UCSD-AML1 (cell line): ENCODE measurements around the gene HYAL2.

Experiments used
- DNase-seq: peaks from one replicate; lab custom pipeline; 2025; ENCODE audit not compliant: unreplicated experiment; lab: John Stamatoyannopoulos, UW

HYAL2 gene

GRCh38 chr3:50330330-50330729 is 7.8 kb upstream of the HYAL2 start:
- no peak for DNase-seq

- peak; percentile 96 for DNase-seq
These were observed 5.6 kb upstream of the HYAL2 start, which contains the start of gene TUSC2 for GRCh38 chr3:50327943-50328691. TUSC2 (minus strand) TSS chr3:50328223; CDS start chr3:50328099, 124 bp downstream.

- no peak for DNase-seq
These were observed 4.6 kb upstream of the HYAL2 start for GRCh38 chr3:50327129-50327528.

- no peak for DNase-seq
These were observed 3.6 kb upstream of the HYAL2 start for GRCh38 chr3:50326182-50326541.

- DNase-seq, result no peak
These were observed 3.1 kb upstream of the HYAL2 start for GRCh38 chr3:50325497-50326181.

- no peak for DNase-seq
These were observed 2.6 kb upstream of the HYAL2 start for GRCh38 chr3:50325113-50325480.

GRCh38 chr3:50324351-50325112 is 2.0 kb upstream of the HYAL2 start:
- peak; percentile 77 for DNase-seq

- peak; percentile 49 for DNase-seq
These were observed 1.2 kb upstream of the HYAL2 start for GRCh38 chr3:50323614-50324199.

GRCh38 chr3:50323092-50323600 is 601 bp upstream of the HYAL2 start:
- DNase-seq, result peak; percentile 71

GRCh38 chr3:50322115-50322385 is 495 bp downstream of the HYAL2 start:
- DNase-seq, result no peak

- peak; percentile 93 for DNase-seq
These were observed 1.0 kb downstream of the HYAL2 start for GRCh38 chr3:50321336-50322114.

- DNase-seq, result peak; percentile 83
These were observed 1.7 kb downstream of the HYAL2 start for GRCh38 chr3:50320853-50321335.

GRCh38 chr3:50319894-50320625 is 2.5 kb downstream of the HYAL2 start:
- DNase-seq, result no peak

- no peak for DNase-seq
These were observed 3.2 kb downstream of the HYAL2 start for GRCh38 chr3:50319181-50319893.

GRCh38 chr3:50318615-50319014 is 3.9 kb downstream of the HYAL2 start:
- no peak for DNase-seq

- no peak for DNase-seq
These were observed 4.4 kb downstream of the HYAL2 start for GRCh38 chr3:50318163-50318562.

GRCh38 chr3:50317300-50317699 is 5.2 kb downstream of the HYAL2 start:
- DNase-seq, result no peak

GRCh38 chr3:50316657-50317242 is 5.8 kb downstream of the HYAL2 start:
- DNase-seq, result no peak

GRCh38 chr3:50314816-50315215 is 7.7 kb downstream of the HYAL2 start:
- no peak for DNase-seq
